ENCODE data around the gene ZNF692.
A peak's percentile ranks its signal among the peaks of the same experiment; 100 is the strongest.

ZNF692 gene

DNA sequence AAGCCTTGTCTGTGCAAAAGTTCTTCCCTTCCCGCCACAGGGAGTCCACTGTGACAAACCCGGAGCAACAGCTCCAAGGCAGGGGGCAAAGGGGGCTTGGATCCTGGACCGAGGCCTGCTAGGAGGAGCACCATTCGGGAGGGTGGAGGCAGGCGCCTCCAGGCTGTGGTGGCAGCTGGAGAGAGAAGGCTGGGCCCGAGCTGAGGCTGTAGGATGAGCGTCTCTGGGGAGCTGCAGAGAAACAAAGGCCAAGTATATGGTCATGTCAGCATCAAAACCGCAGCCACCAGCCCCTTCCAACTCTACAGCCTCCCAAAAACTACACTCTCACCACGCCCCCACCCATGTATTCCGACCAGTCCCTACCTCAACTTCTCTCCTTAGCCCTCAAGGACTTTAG lies 33.7 kb downstream of the ZNF692 start:
- Mint-ChIP-seq H3K36me3 (peaks cover 6% of the 10 kb centered on the region), H3K4me3 (peak overlapping the region; percentile 94), H3K9me3 (no peaks in the 10 kb centered on the region), H3K4me1 (peaks cover 61% of the 10 kb centered on the region), H3K27me3 (no peaks in the 10 kb centered on the region), H3K27ac (peak overlapping the region; percentile 98)

DNA sequence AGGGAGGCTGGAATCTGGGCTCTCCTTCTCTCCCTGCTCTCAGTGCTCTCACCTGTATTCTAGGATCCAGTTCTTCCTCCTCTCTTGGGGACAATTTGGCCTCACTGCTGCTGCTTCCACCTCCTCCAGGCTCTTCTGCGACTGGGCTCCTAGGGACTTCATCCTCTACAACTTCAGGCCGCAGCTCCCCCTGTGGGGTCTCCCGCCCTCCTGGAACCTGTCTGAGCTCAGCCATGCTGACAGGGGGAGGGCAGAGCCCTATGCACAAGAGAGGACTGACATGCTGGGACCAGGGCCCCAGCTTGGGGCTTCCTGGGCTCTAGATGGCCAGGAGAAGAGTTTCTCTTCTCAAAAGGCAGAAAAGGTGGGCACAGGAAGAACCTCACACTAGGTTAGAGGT lies 34.2 kb downstream of the ZNF692 start:
- peaks cover 65% of the 10 kb centered on the region for H3K4me1 Mint-ChIP-seq

DNA sequence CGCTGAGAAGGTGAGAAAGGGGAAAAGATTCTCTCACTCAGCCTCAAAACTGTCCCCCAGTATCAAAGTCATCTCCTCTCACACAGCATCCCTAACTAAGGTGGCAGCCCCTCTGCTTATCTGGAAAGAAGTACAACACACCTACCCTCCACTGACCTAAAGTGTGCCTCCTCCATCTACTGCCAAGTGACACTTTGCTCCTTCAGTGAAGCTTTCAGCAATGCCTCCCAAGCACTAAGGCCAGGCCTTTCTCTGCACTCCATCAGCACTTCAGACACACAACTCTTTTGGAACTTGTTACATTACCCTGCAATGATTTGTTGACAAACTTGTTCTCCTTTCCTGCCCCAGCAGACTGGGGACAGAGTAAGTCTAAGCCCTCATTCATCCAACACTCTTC lies 34.6 kb downstream of the ZNF692 start:
- no peaks in the 10 kb centered on the region for H3K27me3 Mint-ChIP-seq
- H3K4me1 Mint-ChIP-seq: peaks cover 69% of the 10 kb centered on the region
- peak overlapping the region; percentile 94 for H3K4me3 Mint-ChIP-seq
- H3K36me3 Mint-ChIP-seq: peaks cover 9% of the 10 kb centered on the region
- peak overlapping the region; percentile 48 for H3K27ac Mint-ChIP-seq
- no peaks in the 10 kb centered on the region for H3K9me3 Mint-ChIP-seq

More for the DNA sequence above, 34.2 kb downstream of the ZNF692 start:
- Mint-ChIP-seq H3K4me3 (peak overlapping the region; percentile 94), H3K27me3 (no peaks in the 10 kb centered on the region), H3K9me3 (no peaks in the 10 kb centered on the region), H3K36me3 (peaks cover 9% of the 10 kb centered on the region), H3K27ac (peak overlapping the region; percentile 48)

DNA sequence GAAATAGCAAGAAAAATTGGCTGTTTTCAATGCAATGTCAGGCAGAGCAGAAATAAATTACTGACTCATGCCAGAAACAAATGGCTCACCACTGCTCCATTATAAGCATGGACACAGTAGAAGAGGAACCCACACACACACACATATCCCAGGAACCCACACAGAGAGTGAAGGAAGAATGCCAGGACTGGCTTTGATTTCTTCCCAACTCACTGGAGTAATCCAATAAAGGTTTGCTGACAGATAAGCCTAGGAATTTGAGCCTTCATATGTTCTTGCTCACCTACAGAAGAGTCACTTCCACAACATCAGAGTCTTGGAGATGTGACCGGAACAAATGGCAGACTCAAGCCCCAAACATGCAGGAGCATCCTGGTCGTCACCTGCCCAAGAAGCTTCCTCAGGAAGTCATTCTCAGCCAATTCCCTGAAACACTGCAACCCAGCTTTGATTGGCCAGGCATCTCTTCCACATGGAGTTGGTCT lies 35.3 kb downstream of the ZNF692 start:
- H3K9me3 Mint-ChIP-seq: no peaks in the 10 kb centered on the region
- no peaks in the 10 kb centered on the region for H3K27me3 Mint-ChIP-seq
- peaks cover 76% of the 10 kb centered on the region for H3K4me1 Mint-ChIP-seq
- peaks cover 9% of the 10 kb centered on the region for H3K36me3 Mint-ChIP-seq
- no peak overlapping the region for H3K27ac Mint-ChIP-seq
- H3K4me3 Mint-ChIP-seq: peak overlapping the region; percentile 94

DNA sequence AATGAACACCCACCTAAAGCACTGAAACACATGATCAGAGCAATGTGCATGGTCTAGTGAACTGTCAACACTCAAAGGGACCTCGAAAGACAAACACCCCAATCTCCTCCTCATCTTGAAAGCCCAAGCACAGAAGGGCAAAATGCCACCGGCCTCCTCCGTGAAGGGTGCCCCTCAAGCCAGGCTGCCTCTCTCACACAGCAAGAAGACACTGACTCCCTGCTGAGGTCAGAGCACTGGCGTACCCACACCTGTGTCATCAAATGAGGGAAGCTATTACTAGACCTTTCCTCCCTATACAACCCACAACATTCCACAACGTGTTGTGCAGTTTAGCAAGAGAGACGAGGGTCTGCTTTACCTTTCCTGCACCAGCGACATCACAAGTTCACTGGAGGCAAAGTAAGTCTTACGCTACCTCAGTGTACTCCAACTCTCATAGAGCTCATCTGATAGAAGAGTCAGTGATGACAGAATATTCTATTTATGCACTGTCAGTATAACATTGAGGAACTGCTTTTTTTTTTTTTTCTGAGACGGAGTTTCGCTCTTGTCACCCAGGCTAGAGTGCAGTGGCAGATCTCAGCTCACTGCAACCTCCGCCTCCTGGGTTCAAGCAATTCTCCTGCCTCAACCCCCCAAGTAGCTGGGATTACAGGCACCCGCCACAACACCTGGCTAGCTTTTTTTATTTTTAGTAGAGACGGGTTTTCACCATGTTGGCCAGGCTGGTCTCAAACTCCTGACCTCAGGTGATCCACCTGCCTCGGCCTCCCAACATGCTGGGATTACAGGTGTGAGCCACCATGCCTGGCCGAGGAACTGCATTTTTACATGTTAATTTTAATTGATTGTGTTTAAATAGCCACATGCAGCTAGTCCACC lies 36.5 kb downstream of the ZNF692 start:
- Mint-ChIP-seq H3K27me3 (no peaks in the 10 kb centered on the region), H3K4me1 (peaks cover 88% of the 10 kb centered on the region), H3K36me3 (peaks cover 9% of the 10 kb centered on the region), H3K9me3 (no peaks in the 10 kb centered on the region), H3K27ac (no peak overlapping the region), H3K4me3 (peak overlapping the region; percentile 94)

DNA sequence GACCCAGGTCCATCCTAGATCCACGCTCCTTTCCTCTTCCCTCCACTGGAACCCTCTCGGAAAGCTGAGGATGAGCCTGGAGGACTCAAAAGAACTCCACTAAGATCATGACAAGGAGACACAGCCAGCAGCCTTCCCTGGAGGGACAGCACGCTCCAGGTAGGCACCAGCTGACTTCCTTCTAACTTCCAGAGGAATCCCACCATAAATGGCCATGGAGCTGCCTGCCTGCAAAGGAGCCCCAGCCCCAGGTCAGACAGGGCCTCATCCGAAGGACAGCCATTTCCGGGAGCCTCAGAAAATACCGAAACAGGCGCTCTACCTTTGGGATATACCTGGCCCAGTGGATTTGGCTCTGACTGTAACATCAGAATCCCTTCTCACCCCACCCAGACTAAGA lies 37.2 kb downstream of the ZNF692 start:
- Mint-ChIP-seq H3K36me3 (peaks cover 9% of the 10 kb centered on the region), H3K4me3 (no peak overlapping the region), H3K27me3 (no peaks in the 10 kb centered on the region), H3K9me3 (no peaks in the 10 kb centered on the region), H3K27ac (no peak overlapping the region), H3K4me1 (peaks cover 92% of the 10 kb centered on the region)

DNA sequence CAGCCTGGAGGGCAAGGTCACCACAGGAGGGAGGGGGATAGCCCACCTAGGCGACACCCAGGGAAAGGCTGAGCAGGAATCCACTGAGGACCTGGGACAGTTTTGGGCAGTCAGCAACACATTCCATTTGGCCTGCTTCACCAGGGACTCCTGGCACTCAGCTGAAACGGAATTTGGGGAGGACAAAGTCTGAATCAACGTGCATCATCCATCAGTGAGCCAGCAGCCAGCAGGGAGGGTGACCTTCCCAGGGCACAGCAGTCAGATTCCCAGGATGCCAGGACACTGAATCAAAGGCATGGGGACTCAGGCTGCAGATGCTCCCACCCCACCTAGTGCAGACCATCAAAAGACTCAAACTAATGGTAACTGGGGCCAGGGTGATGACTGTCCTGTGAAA lies 37.8 kb downstream of the ZNF692 start:
- no peak overlapping the region for H3K27ac Mint-ChIP-seq
- no peak overlapping the region for H3K4me3 Mint-ChIP-seq
- no peaks in the 10 kb centered on the region for H3K9me3 Mint-ChIP-seq
- H3K4me1 Mint-ChIP-seq: peaks cover 95% of the 10 kb centered on the region
- H3K27me3 Mint-ChIP-seq: no peaks in the 10 kb centered on the region
- H3K36me3 Mint-ChIP-seq: peaks cover 9% of the 10 kb centered on the region

DNA sequence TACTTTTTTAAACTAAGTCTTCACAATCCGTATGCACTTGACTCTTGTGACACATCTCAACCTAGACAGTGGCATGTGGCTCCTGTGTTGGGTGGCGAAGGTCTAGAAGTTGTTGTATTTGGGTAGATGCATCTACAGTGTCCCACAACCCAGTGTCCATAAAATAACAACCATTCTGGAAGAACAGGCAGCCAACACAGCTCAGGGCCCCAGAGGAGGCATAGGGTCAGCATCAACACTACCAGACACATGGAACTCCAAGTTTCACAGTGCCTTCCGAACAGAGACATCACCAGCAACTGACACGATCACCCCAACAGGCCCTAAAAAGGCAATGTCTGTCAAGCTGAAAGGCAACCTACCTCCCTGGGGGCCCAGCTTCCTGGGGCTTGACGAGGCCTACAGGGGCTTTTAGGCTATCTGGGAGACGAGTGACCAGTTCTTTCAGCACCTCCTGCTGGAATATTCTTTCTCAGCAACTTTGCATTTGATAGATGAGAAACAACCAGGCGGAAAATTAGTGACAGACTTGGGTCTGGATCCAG lies 38.8 kb downstream of the ZNF692 start:
- peaks cover 15% of the 10 kb centered on the region for H3K36me3 Mint-ChIP-seq
- no peak overlapping the region for H3K27ac Mint-ChIP-seq
- no peaks in the 10 kb centered on the region for H3K9me3 Mint-ChIP-seq
- no peaks in the 10 kb centered on the region for H3K27me3 Mint-ChIP-seq
- H3K4me1 Mint-ChIP-seq: peaks cover 97% of the 10 kb centered on the region
- H3K4me3 Mint-ChIP-seq: no peak overlapping the region

DNA sequence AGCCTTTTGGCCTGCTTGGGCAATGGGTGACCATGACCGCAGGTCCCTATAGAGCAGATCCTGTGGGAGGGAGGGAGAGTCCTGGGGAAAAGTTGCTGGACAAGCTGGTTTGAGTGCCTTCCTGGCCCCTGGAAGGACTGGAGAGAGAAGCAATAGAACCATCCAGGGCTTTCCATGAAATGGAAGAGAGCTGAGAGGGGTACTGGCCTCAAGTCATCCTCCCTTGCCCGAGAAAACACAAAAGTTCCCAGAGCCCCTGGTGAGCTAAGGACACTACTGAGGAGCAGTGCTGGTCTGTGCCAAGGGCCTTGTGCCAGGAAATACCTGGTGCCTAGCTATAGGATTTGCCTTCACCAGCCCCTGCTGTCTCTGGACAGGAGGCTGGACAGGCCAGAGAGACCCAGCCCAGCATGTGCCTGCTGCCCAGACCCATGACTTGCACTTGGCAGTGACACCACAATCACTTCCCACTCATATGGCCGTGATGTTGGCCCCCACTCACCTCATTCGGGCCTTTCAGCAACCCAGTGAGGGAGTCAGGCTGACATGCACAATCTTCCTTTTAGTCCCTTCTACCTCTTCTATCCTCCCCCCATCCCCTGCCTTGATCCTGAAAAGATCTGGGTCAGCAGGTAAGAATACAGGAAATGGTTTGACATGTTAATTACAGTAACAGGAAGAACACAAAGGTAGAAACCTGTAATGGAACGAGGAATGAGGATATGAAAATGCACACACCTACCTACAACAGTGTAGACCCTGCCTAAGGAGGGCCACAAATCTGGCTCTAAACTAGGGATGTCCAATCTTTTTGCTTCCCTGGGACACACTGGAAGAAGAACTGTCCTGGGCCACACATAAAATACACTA lies 40.1 kb downstream of the ZNF692 start:
- Mint-ChIP-seq H3K36me3 (peaks cover 14% of the 10 kb centered on the region), H3K4me3 (peak overlapping the region; percentile 5), H3K27ac (peak overlapping the region; percentile 43), H3K27me3 (no peaks in the 10 kb centered on the region), H3K9me3 (no peaks in the 10 kb centered on the region), H3K4me1 (peaks cover 90% of the 10 kb centered on the region)

DNA sequence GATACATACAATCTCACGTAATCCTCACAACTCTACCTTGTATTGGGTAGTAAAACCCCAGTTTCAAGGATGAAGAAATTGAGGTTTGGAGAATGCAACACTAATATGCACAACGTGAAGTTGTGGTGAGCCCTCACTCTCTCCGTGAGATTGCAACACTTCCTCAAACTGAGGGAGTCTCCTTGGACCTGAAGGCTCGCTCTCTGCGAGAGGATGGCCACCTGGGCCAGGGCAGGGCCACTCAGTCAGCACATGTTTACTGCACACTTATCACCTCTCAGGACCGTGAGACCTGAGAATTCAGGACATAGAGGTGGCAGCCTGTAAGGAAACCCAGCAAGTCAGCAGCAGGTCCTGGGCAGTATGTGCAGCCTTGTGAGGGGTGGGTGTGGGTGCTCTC lies 41.8 kb downstream of the ZNF692 start:
- H3K4me3 Mint-ChIP-seq: peak overlapping the region; percentile 52
- no peaks in the 10 kb centered on the region for H3K9me3 Mint-ChIP-seq
- peaks cover 73% of the 10 kb centered on the region for H3K4me1 Mint-ChIP-seq
- no peaks in the 10 kb centered on the region for H3K27me3 Mint-ChIP-seq
- H3K27ac Mint-ChIP-seq: peak overlapping the region; percentile 71
- H3K36me3 Mint-ChIP-seq: peaks cover 18% of the 10 kb centered on the region

DNA sequence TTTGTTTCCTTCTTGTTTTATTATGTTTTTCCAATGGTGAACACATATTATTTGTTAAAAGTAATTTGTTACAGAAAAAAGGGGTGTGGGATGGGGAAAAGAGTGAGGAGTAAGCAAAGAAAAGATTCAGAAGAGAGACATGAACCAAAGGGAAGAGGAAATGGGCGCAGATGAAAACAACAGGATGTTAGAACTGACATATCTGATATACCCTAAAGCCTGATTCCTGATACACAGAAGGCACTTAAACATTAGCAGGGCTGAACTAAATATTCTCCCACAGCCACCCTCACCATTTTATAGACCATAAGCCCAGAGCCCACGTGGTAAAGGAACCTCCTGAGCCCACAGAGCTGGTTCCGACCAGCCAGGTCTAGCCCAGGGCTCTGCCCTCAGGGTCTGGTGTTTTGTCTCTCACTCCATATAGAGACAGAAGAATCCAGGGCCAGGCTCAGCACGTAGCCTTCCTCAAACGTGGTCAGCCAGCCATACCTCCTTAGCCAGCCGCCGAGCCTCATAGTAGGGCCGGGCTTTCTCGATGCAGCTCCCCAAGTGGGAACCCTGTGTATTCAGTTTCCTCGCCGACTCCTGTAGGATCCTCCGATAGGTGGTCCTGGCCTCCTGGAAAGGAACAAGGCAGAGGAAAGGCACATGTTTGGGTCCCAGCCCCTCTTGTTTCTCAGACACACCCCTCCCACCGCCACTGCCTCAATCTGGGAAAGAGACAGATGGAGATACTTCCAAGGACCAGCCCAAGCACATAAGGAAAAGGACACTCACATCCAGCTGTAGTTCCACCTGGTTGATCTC lies 42.6 kb downstream of the ZNF692 start:
- no peaks in the 10 kb centered on the region for H3K9me3 Mint-ChIP-seq
- H3K27ac Mint-ChIP-seq: peak overlapping the region; percentile 97
- no peaks in the 10 kb centered on the region for H3K27me3 Mint-ChIP-seq
- H3K4me1 Mint-ChIP-seq: peaks cover 65% of the 10 kb centered on the region
- H3K4me3 Mint-ChIP-seq: peak overlapping the region; percentile 52
- H3K36me3 Mint-ChIP-seq: peaks cover 20% of the 10 kb centered on the region

DNA sequence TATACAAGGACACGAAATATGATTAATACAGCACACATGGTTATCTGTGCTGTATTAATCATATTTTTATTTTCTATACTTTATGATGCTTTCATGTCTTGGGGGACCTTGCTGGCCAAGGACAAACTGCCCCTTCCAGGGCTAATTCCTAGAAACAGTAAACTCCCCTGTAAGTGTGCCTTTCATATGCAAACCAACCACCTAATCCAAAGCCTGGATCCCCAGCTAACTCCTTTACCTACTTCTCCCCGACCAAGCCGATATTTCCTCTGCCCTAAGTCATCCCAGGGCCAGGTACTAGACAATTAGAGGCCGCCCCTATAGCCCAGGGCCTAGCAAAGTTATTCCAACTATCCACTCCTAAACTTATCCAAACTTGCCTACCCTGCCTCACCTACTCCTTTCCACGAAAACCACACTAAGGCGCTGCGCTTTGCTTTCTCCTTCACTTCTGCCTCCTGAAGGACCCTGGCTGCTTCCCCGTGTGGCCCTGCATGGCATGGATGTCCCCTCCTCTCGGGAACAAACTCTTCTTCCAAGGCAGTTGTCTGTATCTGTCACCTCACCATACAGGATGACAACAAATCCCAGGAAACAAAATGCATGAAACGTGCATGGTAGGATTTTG lies 43.4 kb downstream of the ZNF692 start:
- no peaks in the 10 kb centered on the region for H3K27me3 Mint-ChIP-seq
- peaks cover 20% of the 10 kb centered on the region for H3K36me3 Mint-ChIP-seq
- H3K9me3 Mint-ChIP-seq: no peaks in the 10 kb centered on the region
- H3K4me3 Mint-ChIP-seq: peak overlapping the region; percentile 52
- H3K27ac Mint-ChIP-seq: peak overlapping the region; percentile 97
- H3K4me1 Mint-ChIP-seq: peaks cover 58% of the 10 kb centered on the region

DNA sequence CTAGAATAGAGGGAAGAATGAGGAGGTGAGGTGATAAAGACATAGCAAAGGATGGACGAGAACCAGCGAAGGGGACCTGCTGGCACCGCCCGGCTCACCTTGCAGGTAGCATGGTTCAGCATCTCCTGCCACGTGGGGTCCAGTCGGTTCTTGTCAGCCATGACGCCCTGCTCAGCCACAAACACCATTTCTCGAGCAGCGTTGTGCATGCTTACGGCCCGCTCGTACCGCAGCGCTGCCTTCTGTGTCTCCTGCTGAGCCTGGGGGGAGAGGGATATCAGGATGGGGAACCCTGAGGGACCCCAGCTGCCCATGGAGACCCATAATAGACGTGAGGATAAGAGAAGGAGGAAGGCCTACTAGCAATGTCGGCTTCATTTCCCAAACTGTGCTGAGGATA lies 44.5 kb downstream of the ZNF692 start:
- H3K9me3 Mint-ChIP-seq: no peaks in the 10 kb centered on the region
- peak overlapping the region; percentile 19 for H3K27ac Mint-ChIP-seq
- no peak overlapping the region for H3K4me3 Mint-ChIP-seq
- H3K36me3 Mint-ChIP-seq: peaks cover 17% of the 10 kb centered on the region
- H3K4me1 Mint-ChIP-seq: peaks cover 46% of the 10 kb centered on the region
- H3K27me3 Mint-ChIP-seq: no peaks in the 10 kb centered on the region

DNA sequence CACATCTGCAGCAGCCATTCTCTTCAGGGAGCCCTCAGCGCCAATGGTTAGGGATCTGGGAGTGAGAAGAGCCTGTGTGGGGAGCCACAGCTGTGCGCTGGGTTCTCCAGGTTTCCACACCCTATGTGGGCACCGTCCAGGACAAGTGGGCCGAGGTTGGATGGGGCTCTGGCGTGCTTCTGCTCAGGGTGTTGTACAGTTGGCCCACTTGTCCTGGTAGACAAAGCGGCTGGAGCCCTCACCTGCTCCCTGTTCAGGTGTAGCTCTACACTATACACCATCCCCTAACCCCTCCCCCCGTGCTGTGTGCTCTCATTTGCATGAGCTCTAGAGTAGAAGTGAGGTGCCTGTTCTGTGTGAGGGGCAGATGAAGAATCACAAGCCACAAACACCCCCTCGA lies 45.3 kb downstream of the ZNF692 start:
- H3K9me3 Mint-ChIP-seq: no peaks in the 10 kb centered on the region
- H3K36me3 Mint-ChIP-seq: peaks cover 17% of the 10 kb centered on the region
- H3K4me3 Mint-ChIP-seq: no peak overlapping the region
- H3K27me3 Mint-ChIP-seq: no peaks in the 10 kb centered on the region
- H3K27ac Mint-ChIP-seq: no peak overlapping the region
- peaks cover 38% of the 10 kb centered on the region for H3K4me1 Mint-ChIP-seq

Measured in activated naive CD4-positive, alpha-beta T cell treated with anti-CD3 and anti-CD28 coated beads, Interleukin-2, amount 50 U/mL, for 24 hours (primary cell).